ENCODE measurements around the gene MEGF8. TPM values are rescaled to one million over a fixed set of nuclear protein-coding genes. Genes with fewer than 3 reads are reported as not detected.

The MEGF8 gene, protein sequence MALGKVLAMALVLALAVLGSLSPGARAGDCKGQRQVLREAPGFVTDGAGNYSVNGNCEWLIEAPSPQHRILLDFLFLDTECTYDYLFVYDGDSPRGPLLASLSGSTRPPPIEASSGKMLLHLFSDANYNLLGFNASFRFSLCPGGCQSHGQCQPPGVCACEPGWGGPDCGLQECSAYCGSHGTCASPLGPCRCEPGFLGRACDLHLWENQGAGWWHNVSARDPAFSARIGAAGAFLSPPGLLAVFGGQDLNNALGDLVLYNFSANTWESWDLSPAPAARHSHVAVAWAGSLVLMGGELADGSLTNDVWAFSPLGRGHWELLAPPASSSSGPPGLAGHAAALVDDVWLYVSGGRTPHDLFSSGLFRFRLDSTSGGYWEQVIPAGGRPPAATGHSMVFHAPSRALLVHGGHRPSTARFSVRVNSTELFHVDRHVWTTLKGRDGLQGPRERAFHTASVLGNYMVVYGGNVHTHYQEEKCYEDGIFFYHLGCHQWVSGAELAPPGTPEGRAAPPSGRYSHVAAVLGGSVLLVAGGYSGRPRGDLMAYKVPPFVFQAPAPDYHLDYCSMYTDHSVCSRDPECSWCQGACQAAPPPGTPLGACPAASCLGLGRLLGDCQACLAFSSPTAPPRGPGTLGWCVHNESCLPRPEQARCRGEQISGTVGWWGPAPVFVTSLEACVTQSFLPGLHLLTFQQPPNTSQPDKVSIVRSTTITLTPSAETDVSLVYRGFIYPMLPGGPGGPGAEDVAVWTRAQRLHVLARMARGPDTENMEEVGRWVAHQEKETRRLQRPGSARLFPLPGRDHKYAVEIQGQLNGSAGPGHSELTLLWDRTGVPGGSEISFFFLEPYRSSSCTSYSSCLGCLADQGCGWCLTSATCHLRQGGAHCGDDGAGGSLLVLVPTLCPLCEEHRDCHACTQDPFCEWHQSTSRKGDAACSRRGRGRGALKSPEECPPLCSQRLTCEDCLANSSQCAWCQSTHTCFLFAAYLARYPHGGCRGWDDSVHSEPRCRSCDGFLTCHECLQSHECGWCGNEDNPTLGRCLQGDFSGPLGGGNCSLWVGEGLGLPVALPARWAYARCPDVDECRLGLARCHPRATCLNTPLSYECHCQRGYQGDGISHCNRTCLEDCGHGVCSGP (N-terminal part only)
- total RNA-seq, result 75.7 and 80.9 TPM in 2 replicates
- long read RNA-seq, partial matches to known transcripts, result 0 of 12 reads
- long read RNA-seq, other reads (novel, unspliced or antisense), result 12 of 12 reads

DNA sequence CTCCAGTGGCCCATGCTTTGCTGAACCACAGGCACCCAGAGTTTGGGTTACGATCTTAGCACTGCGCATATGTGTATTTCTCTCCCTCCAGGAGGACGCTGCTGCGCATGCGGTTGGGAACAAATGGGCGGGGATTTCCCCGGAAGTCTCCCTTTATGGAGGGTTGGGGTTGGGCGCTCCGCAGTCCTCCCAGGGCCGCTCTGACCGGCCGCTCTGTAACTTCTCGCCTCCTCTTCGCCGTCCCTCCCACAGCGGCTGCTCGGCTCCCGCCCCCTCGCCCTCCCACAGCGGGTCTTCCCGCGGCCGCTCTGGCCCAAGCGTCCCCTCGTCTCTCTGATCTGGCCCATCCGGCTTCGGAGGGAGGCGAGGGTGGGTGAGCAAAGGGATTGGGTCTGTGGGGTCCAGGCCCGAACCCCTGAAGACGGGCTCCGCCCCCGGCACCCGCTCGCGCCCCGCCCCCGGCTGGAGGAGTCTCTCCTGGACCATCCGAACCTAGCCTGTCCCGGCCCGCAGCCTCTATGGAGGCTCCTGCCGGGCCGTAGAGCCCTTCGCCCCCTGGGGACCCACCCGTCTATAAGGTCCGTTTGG, at the start of gene MEGF8:
TSS of gene MEGF8 (plus strand) at position 328 of the 588 bp plus-strand sequence. CDS start 609 bp downstream, outside the sequence.
- peak; percentile 99 for DNase-seq (ENCODE audit: extremely low spot score, unreplicated experiment)
- H3K4me1 Mint-ChIP-seq (ENCODE audit: unreplicated experiment), result peaks cover 31% of the 10 kb centered on the region
- H3K4me3 Mint-ChIP-seq (ENCODE audit: unreplicated experiment), result peak within 1 kb of the TSS; percentile 83
- H3K9me3 Mint-ChIP-seq (ENCODE audit: unreplicated experiment), result no peaks in the 10 kb centered on the region
- TF ChIP-seq, protein P1, sequence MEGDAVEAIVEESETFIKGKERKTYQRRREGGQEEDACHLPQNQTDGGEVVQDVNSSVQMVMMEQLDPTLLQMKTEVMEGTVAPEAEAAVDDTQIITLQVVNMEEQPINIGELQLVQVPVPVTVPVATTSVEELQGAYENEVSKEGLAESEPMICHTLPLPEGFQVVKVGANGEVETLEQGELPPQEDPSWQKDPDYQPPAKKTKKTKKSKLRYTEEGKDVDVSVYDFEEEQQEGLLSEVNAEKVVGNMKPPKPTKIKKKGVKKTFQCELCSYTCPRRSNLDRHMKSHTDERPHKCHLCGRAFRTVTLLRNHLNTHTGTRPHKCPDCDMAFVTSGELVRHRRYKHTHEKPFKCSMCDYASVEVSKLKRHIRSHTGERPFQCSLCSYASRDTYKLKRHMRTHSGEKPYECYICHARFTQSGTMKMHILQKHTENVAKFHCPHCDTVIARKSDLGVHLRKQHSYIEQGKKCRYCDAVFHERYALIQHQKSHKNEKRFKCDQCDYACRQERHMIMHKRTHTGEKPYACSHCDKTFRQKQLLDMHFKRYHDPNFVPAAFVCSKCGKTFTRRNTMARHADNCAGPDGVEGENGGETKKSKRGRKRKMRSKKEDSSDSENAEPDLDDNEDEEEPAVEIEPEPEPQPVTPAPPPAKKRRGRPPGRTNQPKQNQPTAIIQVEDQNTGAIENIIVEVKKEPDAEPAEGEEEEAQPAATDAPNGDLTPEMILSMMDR (IDR thresholded peaks at IDR 0.05), result peak; percentile 97
- H3K27me3 Mint-ChIP-seq (ENCODE audit: unreplicated experiment), result peaks cover 32% of the 10 kb centered on the region
- peak within 1 kb of the TSS; percentile 52 for H3K27ac Mint-ChIP-seq (ENCODE audit: unreplicated experiment)
- no peaks in the 10 kb centered on the region for H3K36me3 Mint-ChIP-seq (ENCODE audit: unreplicated experiment)

DNA sequence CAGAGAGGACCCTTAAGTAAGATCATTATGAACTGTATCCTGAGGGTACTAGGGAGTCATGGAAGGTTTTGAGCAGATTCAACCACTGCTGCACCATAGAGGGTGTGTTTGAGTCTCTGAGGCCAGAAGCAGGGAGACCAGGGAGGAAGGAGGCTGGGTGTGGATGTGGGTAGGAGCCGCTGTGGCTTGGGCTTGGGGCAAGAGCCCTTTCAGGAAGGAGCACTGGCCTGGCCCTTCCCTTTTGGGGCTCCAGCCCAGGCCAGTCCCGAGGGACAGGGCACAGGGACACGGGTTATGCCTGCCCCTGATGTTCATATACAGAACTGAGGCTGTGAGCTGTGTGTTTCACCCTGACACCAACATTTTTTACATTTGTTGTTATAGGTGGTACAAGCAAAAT, 49.2 kb upstream of the MEGF8 start:
- Mint-ChIP-seq H3K4me1 (ENCODE audit: unreplicated experiment) (peaks cover 56% of the 10 kb centered on the region), H3K9me3 (ENCODE audit: unreplicated experiment) (no peaks in the 10 kb centered on the region), H3K36me3 (ENCODE audit: unreplicated experiment) (peaks cover 18% of the 10 kb centered on the region), H3K27ac (ENCODE audit: unreplicated experiment) (peak overlapping the region; percentile 72), H3K27me3 (ENCODE audit: unreplicated experiment) (no peaks in the 10 kb centered on the region), H3K4me3 (ENCODE audit: unreplicated experiment) (no peak overlapping the region)
- TF ChIP-seq, protein P1 (IDR thresholded peaks at IDR 0.05), result no peak
- no peak for DNase-seq (ENCODE audit: extremely low spot score, unreplicated experiment)

GRCh38 chr19:42276821-42277220, 48.6 kb upstream of the MEGF8 start:
- H3K4me1 Mint-ChIP-seq (ENCODE audit: unreplicated experiment), result peaks cover 56% of the 10 kb centered on the region
- TF ChIP-seq, protein P1 (IDR thresholded peaks at IDR 0.05), result no peak
- no peaks in the 10 kb centered on the region for H3K9me3 Mint-ChIP-seq (ENCODE audit: unreplicated experiment)
- no peak overlapping the region for H3K4me3 Mint-ChIP-seq (ENCODE audit: unreplicated experiment)
- peak overlapping the region; percentile 96 for H3K27ac Mint-ChIP-seq (ENCODE audit: unreplicated experiment)
- no peaks in the 10 kb centered on the region for H3K27me3 Mint-ChIP-seq (ENCODE audit: unreplicated experiment)
- DNase-seq (ENCODE audit: extremely low spot score, unreplicated experiment), result no peak
- peaks cover 17% of the 10 kb centered on the region for H3K36me3 Mint-ChIP-seq (ENCODE audit: unreplicated experiment)

- Mint-ChIP-seq H3K4me3 (ENCODE audit: unreplicated experiment) (peak overlapping the region; percentile 85), H3K27ac (ENCODE audit: unreplicated experiment) (peak overlapping the region; percentile 96), H3K36me3 (ENCODE audit: unreplicated experiment) (peaks cover 17% of the 10 kb centered on the region), H3K4me1 (ENCODE audit: unreplicated experiment) (peaks cover 65% of the 10 kb centered on the region), H3K27me3 (ENCODE audit: unreplicated experiment) (no peaks in the 10 kb centered on the region), H3K9me3 (ENCODE audit: unreplicated experiment) (no peaks in the 10 kb centered on the region)
- TF ChIP-seq, protein P1 (IDR thresholded peaks at IDR 0.05), result no peak
- DNase-seq (ENCODE audit: extremely low spot score, unreplicated experiment), result peak; percentile 91
Observed at GRCh38 chr19:42277821-42278451, 47.5 kb upstream of the MEGF8 start.
